GM19043 (cell line): ENCODE data around the gene CENPF.
"Not testable (repeated sequence)": the region's sequence is repeated elsewhere in the genome, so short reads cannot be mapped to it uniquely, and the experiment has no call there.

Source experiments
- ATAC-seq: cut with Tn5 transposase; IDR thresholded peaks from one replicate; pipeline ENCODE4 v1.9.1; 2021; ENCODE audit warnings: low read depth; ENCODE audit not compliant: unreplicated experiment

The CENPF gene

DNA sequence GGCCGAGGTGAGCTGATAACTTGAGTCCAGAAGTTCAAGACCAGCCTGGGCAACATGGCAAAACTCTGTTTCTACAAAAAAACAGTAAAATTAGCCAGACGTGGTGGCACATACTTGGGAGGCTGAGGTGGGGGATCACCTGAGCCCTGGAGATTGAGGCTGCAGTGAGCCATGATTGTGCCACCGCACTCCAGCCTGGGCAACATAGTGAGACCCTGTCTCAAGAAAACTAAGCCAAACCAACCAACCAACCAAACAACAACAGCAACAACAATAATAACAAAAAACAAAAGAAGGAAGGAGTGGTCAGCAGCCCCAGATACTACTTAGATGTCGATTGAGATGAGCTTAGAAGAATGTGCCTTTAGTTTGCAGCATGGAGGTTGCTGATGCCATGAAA lies 47.7 kb downstream of the CENPF start:
- ATAC-seq, result no peak

DNA sequence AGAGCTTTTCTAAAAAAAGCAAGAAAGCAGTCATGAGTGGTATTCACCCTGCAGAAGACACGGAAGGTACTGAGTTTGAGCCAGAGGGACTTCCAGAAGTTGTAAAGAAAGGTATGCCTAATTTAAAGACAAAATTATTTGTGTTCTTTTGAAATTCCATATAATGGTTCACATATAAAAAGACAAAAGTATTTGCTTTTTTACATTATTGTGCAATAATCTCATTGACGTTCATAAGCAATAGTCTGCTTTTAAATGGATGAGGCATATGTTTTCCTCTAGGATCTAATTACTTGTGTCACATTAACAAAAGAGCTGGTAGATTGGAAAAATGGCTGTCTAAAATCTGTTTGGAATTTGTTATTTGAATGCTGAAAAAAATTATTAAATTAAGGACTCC lies 54.3 kb downstream of the CENPF start:
- no peak for ATAC-seq

GRCh38 chr1:214658175-214658574 lies 55.2 kb downstream of the CENPF start:
- no peak for ATAC-seq

DNA sequence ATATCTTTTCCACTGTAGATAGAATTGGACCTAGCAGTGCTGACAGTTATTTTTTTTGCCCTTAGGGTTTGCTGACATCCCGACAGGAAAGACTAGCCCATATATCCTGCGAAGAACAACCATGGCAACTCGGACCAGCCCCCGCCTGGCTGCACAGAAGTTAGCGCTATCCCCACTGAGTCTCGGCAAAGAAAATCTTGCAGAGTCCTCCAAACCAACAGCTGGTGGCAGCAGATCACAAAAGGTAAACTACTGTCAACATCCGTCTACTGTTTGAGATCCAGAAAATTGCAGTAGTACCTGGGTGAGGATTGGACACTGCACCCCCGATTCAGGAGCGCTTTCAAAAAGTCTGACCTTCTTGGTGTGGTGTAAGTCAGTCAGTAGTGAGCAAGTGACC lies 55.8 kb downstream of the CENPF start:
- no peak for ATAC-seq

DNA sequence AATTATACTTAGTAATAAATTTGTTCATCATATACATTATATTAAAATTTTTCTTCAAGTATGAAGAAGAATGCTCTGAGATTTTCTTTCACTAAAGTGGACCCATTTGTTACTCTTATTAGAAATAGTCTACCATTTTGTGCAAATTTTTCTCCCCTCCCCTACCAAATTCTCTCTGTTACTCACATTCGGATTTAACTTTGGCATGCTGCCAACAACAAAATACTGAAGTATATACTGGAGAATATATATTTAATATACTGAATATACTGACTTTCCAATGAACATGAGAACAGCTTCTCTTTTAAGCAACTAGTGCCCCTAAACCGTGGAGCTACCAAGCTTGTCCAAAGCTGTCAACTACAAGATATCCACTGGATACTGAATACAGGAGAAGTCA lies 57.2 kb downstream of the CENPF start:
- ATAC-seq, result no peak

- no peak for ATAC-seq
Measured at GRCh38 chr1:214660900-214661299, 57.9 kb downstream of the CENPF start.

DNA sequence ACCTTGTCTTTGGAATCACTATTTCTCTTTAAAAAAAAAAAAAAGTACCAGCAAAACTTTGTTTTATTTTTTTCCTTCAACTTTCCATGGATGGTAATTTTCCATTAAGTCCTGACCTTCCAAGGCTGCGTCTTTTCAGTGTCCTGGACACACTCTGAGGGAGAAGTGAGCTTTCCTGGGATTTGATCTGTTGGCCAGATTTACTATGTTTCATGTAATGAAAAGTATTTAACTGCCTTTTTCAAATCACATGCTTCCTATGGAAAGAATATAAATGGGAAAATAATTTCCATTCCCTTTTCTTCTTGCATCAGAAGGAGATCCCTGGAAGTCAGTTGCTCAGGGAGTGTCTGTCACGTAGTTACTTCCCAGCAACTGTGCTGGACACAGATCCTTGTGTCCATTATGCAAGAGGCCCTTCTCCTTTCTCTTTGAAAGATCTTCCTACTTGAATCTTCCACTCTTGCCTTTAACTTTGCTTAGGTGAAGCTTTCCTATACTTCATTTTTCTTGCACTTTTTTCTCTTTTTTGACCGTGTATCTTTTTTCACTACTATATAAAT lies 59.3 kb downstream of the CENPF start:
- no peak for ATAC-seq

- ATAC-seq, result no peak
Measured at GRCh38 chr1:214664651-214665433, 61.8 kb downstream of the CENPF start.

GRCh38 chr1:214665606-214666110 lies 62.7 kb downstream of the CENPF start:
- ATAC-seq, result no peak

GRCh38 chr1:214666674-214667073 lies 63.7 kb downstream of the CENPF start:
- ATAC-seq, result no peak

- no peak for ATAC-seq
Measured at GRCh38 chr1:214670098-214670497, 67.1 kb downstream of the CENPF start.

- ATAC-seq, result not testable (repeated sequence)
Measured at GRCh38 chr1:214673029-214673428, 70.0 kb downstream of the CENPF start.

- ATAC-seq, result no peak
Measured at GRCh38 chr1:214673576-214673975, 70.6 kb downstream of the CENPF start.

DNA sequence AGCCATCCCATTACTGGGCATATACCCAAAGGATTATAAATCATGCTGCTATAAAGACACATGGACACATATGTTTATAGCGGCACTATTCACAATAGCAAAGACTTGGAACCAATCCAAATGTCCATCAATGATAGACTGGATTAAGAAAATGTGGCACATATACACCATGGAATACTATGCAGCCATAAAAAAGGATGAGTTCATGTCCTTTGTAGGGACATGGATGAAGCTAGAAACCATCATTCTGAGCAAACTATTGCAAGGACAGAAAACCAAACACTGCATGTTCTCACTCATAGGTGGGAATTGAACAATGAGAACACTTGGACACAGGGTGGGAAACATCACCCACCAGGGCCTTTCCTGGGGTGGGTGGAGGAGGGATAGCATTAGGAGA lies 72.5 kb downstream of the CENPF start:
- ATAC-seq, result not testable (repeated sequence)

DNA sequence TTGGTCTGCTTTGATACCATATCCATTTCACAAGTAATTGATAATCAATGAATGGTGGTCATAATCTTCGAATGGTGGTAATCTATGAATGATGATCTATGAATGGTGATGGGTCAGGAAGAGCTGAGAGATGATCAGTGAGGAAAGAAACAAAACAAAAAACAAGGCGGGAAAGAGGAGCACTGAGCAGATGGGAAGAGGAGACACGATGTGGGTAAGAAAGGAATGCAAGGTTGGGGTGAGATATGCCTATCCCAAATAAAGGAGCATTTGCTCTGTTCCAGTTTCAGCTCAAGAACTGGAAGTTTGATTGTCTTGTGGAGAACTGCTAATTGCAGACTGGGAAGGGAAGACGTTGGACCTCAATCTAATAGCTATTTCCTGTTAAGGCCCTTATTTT lies 73.8 kb downstream of the CENPF start:
- ATAC-seq, result no peak

DNA sequence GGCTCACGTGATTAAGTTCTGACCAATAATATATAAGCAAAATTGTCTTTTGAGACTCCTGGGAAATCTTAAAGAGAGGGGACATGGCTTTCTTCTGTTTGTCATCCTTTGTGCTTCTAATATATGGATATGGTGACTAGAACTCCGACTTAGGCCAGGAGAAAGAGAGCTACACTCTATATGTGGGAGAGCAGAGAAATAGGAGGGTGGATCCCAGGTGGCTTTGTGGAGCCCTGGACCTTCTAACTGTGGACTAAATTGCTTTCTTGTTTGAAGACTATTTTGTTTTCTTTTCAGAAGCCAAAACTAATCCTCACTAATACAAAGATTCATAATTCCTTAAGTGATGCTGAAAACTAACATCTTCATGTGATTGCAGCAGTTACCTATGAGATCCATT lies 75.0 kb downstream of the CENPF start:
- no peak for ATAC-seq

DNA sequence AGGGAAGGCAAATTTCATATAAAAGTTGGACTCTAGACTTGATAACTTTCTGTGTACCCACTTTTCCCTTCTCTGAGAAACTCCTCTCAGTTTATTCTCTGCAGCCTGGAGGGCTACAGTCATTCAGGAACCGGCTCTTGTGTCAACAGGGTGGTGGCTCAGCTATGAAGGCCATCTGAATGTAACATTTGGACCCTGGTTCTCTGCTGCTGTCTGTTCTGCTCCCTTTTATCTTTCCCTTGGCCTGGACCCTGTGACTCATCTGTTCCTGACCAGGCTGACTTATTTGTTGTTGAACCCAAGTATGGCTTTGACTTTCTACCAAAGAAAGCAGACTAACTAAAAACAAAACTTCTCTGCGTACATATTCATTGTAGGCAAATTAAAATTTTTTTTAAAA lies 75.4 kb downstream of the CENPF start:
- no peak for ATAC-seq

GRCh38 chr1:214683621-214684020 lies 80.6 kb downstream of the CENPF start:
- ATAC-seq, result no peak

DNA sequence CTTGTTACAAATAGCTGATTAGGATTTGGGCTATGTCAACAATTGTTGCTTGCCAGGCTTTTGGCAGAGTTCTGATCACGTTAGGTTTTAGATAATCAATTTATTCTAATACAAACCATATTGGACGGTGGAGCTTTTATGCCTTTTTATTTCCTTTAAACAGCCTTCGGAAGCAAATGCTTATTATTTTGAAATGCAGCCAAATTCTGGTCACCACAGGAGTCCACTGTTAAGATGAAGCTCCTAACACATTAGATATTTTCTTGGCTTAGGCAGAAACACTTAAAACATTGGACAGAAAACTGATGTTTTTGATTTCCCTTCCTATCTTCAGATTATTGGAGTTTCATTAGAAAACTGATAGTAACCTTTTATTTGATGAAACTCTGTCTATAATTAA lies 82.9 kb downstream of the CENPF start:
- ATAC-seq, result no peak

GRCh38 chr1:214686497-214686896 lies 83.5 kb downstream of the CENPF start:
- no peak for ATAC-seq

GRCh38 chr1:214688891-214689290 lies 85.9 kb downstream of the CENPF start:
- ATAC-seq, result no peak

DNA sequence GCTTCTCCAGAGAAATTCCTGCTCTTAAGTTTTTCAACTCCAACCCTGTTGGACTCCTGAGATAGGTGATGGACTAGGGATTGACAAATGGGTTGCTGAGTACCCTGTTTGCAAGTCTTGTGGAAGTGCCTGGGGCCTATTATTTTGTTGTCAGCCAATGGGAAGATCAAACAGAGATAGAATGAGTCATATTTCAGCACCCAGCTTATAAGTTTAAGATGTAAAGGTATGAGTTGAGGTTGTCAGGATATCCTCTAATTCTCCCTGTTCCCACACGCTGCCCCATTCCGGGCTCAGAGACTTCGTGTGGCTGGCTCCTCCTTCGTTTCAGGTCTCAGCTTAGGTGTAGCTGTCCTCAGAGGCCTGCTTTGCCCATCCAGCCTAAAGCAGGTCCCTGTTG lies 91.8 kb downstream of the CENPF start:
- ATAC-seq, result no peak
